ENCODE measurements around the gene MEDAG. TPM values are rescaled to one million over a fixed set of nuclear protein-coding genes. Genes with fewer than 3 reads are reported as not detected.

The MEDAG gene
- total RNA-seq, 1 donor from 2014 or later, result 6.6 TPM

- no peak for DNase-seq (ENCODE audit: low spot score)
Measured at GRCh38 chr13:30957258-30957943, 51.3 kb downstream of the MEDAG start.

DNA sequence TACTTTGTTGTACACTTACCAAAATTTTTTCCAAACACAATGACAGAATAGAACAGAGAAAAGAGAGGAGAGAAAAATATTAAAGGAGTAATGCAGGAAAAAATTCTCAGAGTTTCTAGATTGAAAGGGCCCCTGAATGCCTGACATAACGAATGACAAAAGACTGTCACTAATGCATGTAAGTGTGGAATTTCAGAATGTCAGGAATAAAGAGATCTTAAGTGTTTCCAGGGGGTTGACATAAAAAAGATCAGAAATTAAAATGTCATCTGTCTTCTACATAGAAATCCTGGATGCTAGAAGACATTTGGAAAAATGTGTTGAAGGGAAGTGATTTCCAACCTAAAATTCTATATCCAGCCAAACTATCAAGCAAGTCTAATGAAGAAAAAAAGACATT lies 53.6 kb downstream of the MEDAG start:
- no peak for DNase-seq (ENCODE audit: low spot score)

GRCh38 chr13:30963791-30964190 lies 57.7 kb downstream of the MEDAG start:
- no peak for DNase-seq (ENCODE audit: low spot score)

DNA sequence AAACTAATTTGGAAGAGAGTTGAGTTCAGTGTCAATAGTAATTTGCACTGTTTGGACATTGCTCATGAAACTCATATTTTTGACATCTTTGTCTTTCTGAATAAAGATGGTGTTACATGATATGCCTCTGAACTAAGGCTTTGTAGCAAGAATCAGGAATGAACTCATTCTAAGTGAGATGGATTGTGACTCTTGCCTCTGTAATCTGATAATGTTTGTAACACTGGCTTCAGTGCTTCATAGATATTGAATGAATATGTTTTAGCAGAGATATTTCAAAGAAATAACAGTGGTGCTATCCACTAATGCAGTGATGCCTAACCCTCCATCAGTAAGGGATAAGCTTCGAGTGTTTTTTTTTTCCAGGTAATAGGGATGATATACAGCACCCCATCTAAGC lies 59.3 kb downstream of the MEDAG start:
- DNase-seq (ENCODE audit: low spot score), result no peak

GRCh38 chr13:30966101-30966500 lies 60.0 kb downstream of the MEDAG start:
- DNase-seq (ENCODE audit: low spot score), result no peak

- DNase-seq (ENCODE audit: low spot score), result no peak
Measured at GRCh38 chr13:30968846-30969245, 62.8 kb downstream of the MEDAG start.

DNA sequence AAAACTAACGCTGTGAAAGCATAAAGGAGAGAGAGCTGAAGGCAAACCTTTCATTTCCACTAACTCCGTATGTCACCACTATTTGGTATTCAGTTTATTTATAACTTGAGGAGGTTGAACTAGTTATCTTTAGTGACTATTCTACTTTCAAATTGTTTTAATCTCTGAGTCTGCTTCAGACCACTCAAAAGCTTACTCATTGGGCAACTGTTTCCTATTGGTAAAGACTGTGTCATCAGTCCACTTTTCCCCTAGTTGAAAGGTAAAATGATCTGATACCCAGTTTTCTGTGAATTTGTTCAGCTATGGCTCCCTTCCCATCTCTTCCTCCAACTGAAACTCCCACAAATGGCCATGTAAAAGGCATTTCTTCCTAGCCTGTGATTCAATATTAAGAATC lies 65.5 kb downstream of the MEDAG start:
- no peak for DNase-seq (ENCODE audit: low spot score)

- DNase-seq (ENCODE audit: low spot score), result no peak
Measured at GRCh38 chr13:30972888-30973377, 66.9 kb downstream of the MEDAG start.

GRCh38 chr13:30974350-30974749 lies 68.3 kb downstream of the MEDAG start:
- no peak for DNase-seq (ENCODE audit: low spot score)

Other genes with a start within 250 kb of the MEDAG start
- 10.7 TPM for gene ALOX5AP, start 170.7 kb upstream of the MEDAG start, total RNA-seq
- gene TEX26, start 26.4 kb downstream of the MEDAG start, total RNA-seq, result not detected

Data from ureter (tissue), 1 donor.